GM21737 (cell line): ENCODE measurements around the gene CLIC4.
"Not testable (repeated sequence)": the region's sequence is repeated elsewhere in the genome, so short reads cannot be mapped to it uniquely, and the experiment has no call there.

Experiments
- ATAC-seq: cut with Tn5 transposase; IDR thresholded peaks from one replicate; pipeline ENCODE4 v1.9.1; 2021; ENCODE audit warnings: mild to moderate bottlenecking, moderate library complexity; ENCODE audit not compliant: unreplicated experiment

Gene CLIC4

GRCh38 chr1:24717887-24718650 lies 27.2 kb upstream of the CLIC4 start:
- ATAC-seq, result no peak

- no peak for ATAC-seq
Measured at GRCh38 chr1:24720152-24720551, 25.1 kb upstream of the CLIC4 start.

- no peak for ATAC-seq
Measured at GRCh38 chr1:24721533-24721932, 23.7 kb upstream of the CLIC4 start.

GRCh38 chr1:24722073-24723035 lies 22.9 kb upstream of the CLIC4 start:
- not testable (repeated sequence) for ATAC-seq

GRCh38 chr1:24724345-24725208 lies 20.7 kb upstream of the CLIC4 start:
- ATAC-seq, result no peak

- no peak for ATAC-seq
Measured at GRCh38 chr1:24725209-24725651, 20.0 kb upstream of the CLIC4 start.

GRCh38 chr1:24726741-24727140 lies 18.5 kb upstream of the CLIC4 start:
- ATAC-seq, result no peak

- ATAC-seq, result peak; percentile 77
Measured at GRCh38 chr1:24727501-24728216, 17.6 kb upstream of the CLIC4 start.

GRCh38 chr1:24728982-24729381 lies 16.3 kb upstream of the CLIC4 start:
- ATAC-seq, result no peak

GRCh38 chr1:24732186-24732885 lies 12.9 kb upstream of the CLIC4 start:
- no peak for ATAC-seq

- ATAC-seq, result not testable (repeated sequence)
Measured at GRCh38 chr1:24733342-24733741, 11.9 kb upstream of the CLIC4 start.

- ATAC-seq, result no peak
Measured at GRCh38 chr1:24735156-24735508, 10.1 kb upstream of the CLIC4 start.

- ATAC-seq, result no peak
Measured at GRCh38 chr1:24735509-24736375, 9.5 kb upstream of the CLIC4 start.

GRCh38 chr1:24737368-24738117 lies 7.7 kb upstream of the CLIC4 start:
- ATAC-seq, result no peak

- ATAC-seq, result no peak
Measured at GRCh38 chr1:24739241-24739640, 6.0 kb upstream of the CLIC4 start.

GRCh38 chr1:24742090-24742938 lies 2.9 kb upstream of the CLIC4 start:
- ATAC-seq, result no peak
